Activated CD8-positive, alpha-beta memory T cell treated with anti-CD3 and anti-CD28 coated beads, Interleukin-2, amount 50 U/mL, for 24 hours (primary cell): ENCODE measurements around the gene NUP85.
"Not testable (repeated sequence)": the region's sequence is repeated elsewhere in the genome, so short reads cannot be mapped to it uniquely, and the experiment has no call there.

ENCODE experiments used
- DNase-seq: peaks from one replicate; pipeline ENCODE4 v3.0.0-alpha.2; 2020; ENCODE audit errors: extremely low read depth

NUP85 gene

DNA sequence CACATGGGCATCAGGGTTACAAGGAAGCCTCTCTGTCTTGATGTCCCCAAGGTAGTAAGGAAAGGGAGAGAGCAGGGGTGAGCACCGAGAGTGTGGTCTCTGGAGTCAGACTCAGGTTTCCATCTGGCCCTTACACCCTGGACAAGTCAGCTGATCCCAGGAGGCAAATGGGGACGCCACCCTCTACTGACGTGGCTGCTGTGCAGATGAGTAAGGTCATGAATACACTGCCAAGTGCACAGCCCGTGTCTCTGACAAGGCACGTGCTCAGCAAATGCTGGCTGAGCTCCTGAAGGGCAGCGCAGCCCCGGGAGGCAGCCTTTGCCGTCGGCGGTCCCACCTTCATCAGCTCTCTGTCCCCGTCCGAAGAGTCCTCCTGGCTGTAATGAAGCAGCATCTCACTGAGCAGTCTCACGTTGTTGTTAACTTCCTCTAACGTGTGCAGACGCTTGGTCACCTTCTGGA is 36.5 kb downstream of the NUP85 start:
- DNase-seq: no peak

GRCh38 chr17:75242461-75243042 is 37.1 kb downstream of the NUP85 start:
- no peak for DNase-seq

DNA sequence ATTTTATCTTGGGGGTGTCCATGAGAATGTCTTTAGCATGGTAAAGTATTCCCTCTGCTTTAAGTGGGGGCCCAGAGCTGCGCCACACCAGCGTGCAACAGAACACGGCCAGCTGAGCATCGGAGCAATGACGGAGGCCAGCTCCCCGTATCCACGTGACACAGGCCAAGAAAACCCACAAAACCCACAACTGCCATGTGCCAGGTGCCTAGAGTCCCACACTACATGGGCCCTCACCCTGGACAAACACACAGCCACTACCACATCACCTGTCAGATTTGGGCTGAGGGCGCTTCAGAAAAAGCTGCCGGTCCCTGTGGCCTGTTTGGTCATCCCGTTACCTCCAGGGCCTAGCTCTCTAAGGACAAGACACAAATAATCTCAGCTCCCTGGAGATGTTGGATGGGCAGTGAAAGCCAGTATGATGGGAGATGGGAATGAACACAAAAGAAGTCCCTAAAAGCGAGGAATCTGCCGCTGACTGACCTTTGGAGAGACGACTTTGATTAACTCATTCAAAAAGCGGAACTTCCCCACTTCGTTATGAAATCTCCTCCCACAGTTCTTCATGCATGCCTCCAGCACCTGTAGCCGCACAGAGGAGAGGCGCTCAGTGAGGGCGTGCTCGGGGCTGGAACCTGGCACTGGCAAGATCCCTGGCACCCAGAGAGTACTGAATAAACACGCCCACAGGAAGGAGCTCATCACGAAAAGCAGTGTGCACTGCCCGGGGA is 38.8 kb downstream of the NUP85 start:
- no peak for DNase-seq

DNA sequence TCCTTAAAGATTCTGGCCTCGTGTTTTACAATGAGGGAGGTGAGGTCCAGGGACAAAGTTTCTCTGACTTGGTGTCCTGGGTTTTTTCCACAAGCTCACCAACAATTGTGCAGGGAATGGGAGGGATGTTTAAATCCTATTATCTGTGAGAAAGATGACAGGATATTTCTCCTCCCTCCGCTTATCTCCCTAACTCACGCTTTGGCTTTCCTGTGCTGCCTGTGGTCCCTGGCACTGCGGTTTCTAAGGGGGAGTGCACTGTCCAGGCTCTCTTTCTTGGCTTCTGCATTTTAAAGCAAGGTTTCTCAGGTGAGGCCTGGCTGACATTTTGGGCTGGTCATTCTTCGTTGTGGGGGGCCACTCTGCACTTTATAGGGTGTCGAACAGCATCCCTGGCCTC is 39.5 kb downstream of the NUP85 start:
- DNase-seq: no peak

DNA sequence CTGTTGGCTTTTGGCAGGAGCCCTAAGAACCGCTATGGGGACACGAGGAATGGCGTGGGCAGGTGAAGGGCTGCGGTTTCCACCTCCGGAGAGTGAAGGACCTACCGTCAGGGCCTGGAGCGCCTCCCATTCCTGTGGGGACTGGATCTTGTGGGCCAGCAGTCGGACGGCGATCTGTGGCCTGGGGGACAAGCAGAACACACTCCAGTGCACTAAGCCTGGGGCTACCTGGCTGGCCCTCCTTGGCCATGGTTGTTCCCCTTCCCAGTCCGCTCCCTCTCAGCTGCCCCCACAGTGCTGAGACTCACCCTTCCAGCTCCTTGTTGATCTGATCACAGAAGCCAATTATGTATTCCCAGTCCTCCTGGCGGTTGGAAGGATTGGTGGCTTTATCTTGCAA is 40.9 kb downstream of the NUP85 start:
- DNase-seq: no peak

GRCh38 chr17:75249564-75249963 is 44.1 kb downstream of the NUP85 start:
- no peak for DNase-seq

- no peak for DNase-seq
These were observed 44.6 kb downstream of the NUP85 start for GRCh38 chr17:75250009-75250471.

DNA sequence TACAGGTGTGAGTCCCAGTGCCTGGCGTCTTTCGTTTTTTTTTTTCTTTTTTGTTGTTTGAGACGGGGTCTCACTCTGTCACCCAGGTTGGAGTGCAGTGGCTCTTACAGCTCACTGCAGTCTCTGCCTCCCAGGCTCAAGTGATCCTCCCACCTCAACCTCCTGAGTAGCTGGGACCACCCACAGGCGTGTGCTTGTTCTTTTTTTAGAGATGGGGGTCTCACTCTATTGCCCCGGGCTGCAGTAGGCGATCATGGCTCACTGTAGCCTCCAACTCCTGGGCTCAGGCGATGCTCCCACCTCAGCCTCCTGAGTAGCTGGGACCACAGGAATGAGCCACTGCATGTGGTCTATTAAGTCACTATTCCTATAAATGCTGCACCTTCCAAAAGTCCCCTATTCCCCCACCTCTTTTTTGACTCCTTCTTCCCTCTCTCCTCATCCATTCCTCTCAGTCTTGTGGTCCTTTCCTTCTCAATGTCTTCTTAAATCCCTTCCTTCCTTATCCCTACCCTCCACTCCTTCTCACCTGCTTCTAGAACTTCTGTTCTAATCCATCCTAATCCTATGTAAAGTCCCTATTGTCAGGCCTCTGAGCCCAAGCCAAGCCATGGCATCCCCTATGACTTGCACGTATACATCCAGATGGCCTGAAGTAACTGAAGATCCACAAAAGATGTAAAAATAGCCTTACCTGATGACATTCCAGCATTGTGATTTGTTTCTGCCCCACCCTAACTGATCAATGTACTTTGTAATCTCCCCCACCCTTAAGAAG is 46.7 kb downstream of the NUP85 start:
- DNase-seq: no peak

- not testable (repeated sequence) for DNase-seq
These were observed 50.6 kb downstream of the NUP85 start for GRCh38 chr17:75255954-75256698.

- DNase-seq: not testable (repeated sequence)
These were observed 51.7 kb downstream of the NUP85 start for GRCh38 chr17:75257228-75257627.

GRCh38 chr17:75260641-75261335 is 55.3 kb downstream of the NUP85 start:
- DNase-seq: no peak

GRCh38 chr17:75261336-75262111 is 56.0 kb downstream of the NUP85 start, which contains the start of the genes GGA3 and MRPS7:
Gene GGA3 (minus strand): TSS chr17:75261606. CDS start chr17:75261587, 19 bp downstream.
Gene MRPS7 (plus strand): TSS chr17:75261879. CDS start chr17:75261901, 22 bp downstream.
- peak; percentile 89 for DNase-seq

- no peak for DNase-seq
These were observed 56.7 kb downstream of the NUP85 start for GRCh38 chr17:75262112-75262606.

DNA sequence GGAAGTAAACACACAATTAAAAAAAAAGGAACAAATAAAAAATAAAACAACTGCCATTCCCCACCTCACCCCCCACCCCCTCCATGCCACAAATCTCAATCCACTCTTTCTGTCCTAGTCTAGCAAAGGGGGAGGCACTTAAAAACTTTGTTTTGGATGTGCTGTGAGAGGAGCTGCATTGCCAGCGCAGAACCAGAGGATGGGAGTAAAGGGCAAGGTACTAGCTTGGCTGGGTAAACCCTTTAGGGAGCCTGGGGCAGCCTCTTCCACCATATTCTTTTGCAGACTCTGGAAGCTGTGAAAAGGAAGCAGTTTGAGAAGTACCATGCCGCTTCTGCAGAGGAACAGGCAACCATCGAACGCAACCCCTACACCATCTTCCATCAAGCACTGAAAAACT is 57.6 kb downstream of the NUP85 start:
- no peak for DNase-seq

GRCh38 chr17:75265614-75266315 is 60.3 kb downstream of the NUP85 start:
- DNase-seq: no peak

GRCh38 chr17:75266316-75267152 is 61.1 kb downstream of the NUP85 start:
- no peak for DNase-seq

- no peak for DNase-seq
These were observed 61.6 kb downstream of the NUP85 start for GRCh38 chr17:75267153-75267410.

DNA sequence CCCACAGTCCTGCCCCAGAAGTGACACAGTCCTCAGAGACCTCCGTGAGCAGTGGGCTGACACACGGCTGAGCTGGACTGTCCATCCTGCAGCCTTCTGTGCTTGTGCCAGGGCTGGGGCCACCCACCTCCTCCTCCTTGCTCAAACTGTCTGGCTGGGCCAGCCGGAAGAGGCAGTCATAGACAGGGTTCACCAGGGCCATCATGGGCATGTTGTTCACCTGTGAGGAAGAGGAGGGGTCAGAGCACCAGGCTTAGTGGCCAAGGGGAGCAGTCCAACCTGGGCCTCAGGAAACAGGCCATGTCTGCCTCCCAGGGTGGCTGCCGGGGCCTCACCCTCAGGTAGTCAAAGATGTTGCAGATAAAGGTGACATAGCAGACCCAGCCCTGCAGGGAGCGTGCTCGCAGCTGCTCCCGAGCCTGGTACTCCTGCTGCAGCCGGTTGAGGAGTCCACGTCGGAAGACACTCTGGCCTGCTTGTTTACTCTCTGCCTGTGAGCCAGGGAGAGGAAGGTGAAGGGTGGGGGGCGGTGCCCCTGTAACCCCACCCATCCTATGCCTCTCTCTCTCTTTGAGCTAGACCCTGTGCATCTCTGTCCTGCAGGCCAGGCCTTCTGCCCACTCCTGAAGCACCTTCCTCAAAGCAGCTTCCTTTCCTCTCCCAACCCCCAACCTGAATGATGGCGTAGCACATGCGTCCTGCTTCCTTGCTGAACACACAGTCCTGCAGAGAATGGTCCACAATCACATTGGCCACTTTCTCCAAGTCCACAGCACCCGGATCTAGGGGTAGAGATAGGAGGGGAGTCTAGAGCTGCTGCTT is 62.1 kb downstream of the NUP85 start:
- DNase-seq: no peak
